Measurements from ENCODE around the gene FNBP1L.
"Not testable (repeated sequence)": the region's sequence is repeated elsewhere in the genome, so short reads cannot be mapped to it uniquely, and the experiment has no call there.

The FNBP1L gene

GRCh38 chr1:93585059-93585966, 137.4 kb downstream of the FNBP1L start:
- H3K36me3 Mint-ChIP-seq (ENCODE audit: low read depth): no peaks in the 10 kb centered on the region
- H3K4me1 Mint-ChIP-seq (ENCODE audit: low read depth): peaks cover 10% of the 10 kb centered on the region
- no peaks in the 10 kb centered on the region for H3K27me3 Mint-ChIP-seq
- H3K9me3 Mint-ChIP-seq: no peaks in the 10 kb centered on the region
- no peak for DNase-seq
- no peak overlapping the region for H3K4me3 Mint-ChIP-seq
- H3K27ac Mint-ChIP-seq: no peak overlapping the region

- Mint-ChIP-seq H3K27me3 (peaks cover 2% of the 10 kb centered on the region), H3K4me3 (no peak overlapping the region), H3K9me3 (no peaks in the 10 kb centered on the region), H3K36me3 (ENCODE audit: low read depth) (no peaks in the 10 kb centered on the region), H3K4me1 (ENCODE audit: low read depth) (peaks cover 22% of the 10 kb centered on the region), H3K27ac (no peak overlapping the region)
- no peak for DNase-seq
Measured at GRCh38 chr1:93587354-93587753, 139.4 kb downstream of the FNBP1L start.

DNA sequence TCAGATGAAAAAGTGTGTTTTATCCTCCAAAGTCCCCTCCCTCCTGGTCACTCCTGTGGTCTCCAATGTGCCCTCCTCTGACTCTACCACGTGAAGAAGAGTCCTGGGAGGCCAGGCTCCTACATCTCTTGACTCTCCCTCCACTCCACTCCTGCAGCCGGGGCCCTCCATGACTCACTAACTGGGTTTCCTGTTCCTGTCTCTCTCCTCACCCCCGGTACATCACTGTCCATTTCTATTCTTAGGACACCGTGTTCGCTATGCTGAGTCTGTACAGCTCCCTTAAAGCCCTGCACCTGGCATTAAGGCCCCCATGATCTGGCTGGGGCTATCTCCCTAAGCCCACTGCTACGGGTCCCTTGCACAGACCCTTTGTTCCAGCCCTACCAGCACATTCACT, 140.3 kb downstream of the FNBP1L start:
- Mint-ChIP-seq H3K27ac (no peak overlapping the region), H3K4me1 (ENCODE audit: low read depth) (peaks cover 22% of the 10 kb centered on the region)
- no peak for DNase-seq

DNA sequence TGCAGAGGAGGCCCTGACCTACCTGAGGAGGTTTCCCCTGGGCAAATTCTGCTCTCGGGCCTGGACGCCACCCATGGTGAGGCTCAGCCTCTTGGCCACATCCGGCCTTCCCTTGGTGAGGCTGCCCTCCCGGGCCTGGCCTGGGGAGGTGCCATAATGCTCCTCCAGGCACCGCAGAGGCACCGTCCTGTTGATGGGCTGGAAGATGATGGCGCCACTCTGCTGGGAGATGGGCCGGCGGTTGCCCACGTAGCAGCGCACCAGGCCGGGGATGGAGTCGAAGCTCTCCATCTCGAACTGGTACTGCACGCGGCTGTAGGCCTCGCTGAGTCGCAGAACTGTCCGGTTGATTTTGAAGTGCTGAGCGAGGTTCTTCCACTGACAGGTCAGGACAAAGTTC, 141.0 kb downstream of the FNBP1L start:
- Mint-ChIP-seq H3K4me1 (ENCODE audit: low read depth) (peaks cover 22% of the 10 kb centered on the region), H3K4me3 (no peak overlapping the region), H3K27ac (no peak overlapping the region), H3K27me3 (peaks cover 2% of the 10 kb centered on the region), H3K36me3 (ENCODE audit: low read depth) (no peaks in the 10 kb centered on the region), H3K9me3 (no peaks in the 10 kb centered on the region)
- no peak for DNase-seq

More for the DNA sequence above, 140.3 kb downstream of the FNBP1L start:
- Mint-ChIP-seq H3K36me3 (ENCODE audit: low read depth) (no peaks in the 10 kb centered on the region), H3K27me3 (peaks cover 2% of the 10 kb centered on the region), H3K9me3 (no peaks in the 10 kb centered on the region), H3K4me3 (no peak overlapping the region)

- not testable (repeated sequence) for H3K4me3 Mint-ChIP-seq
Measured at GRCh38 chr1:93591291-93591675, 143.4 kb downstream of the FNBP1L start.

GRCh38 chr1:93591676-93592550, 144.0 kb downstream of the FNBP1L start:
- H3K9me3 Mint-ChIP-seq: no peaks in the 10 kb centered on the region
- peaks cover 2% of the 10 kb centered on the region for H3K27me3 Mint-ChIP-seq
- no peak overlapping the region for H3K27ac Mint-ChIP-seq
- peaks cover 22% of the 10 kb centered on the region for H3K4me1 Mint-ChIP-seq (ENCODE audit: low read depth)
- no peak overlapping the region for H3K4me3 Mint-ChIP-seq
- no peak for DNase-seq
- no peaks in the 10 kb centered on the region for H3K36me3 Mint-ChIP-seq (ENCODE audit: low read depth)

More at GRCh38 chr1:93591291-93591675, 143.4 kb downstream of the FNBP1L start:
- H3K27me3 Mint-ChIP-seq; DNase-seq; H3K36me3 Mint-ChIP-seq (ENCODE audit: low read depth); H3K9me3 Mint-ChIP-seq; H3K27ac Mint-ChIP-seq: not testable (repeated sequence)
- H3K4me1 Mint-ChIP-seq (ENCODE audit: low read depth): peaks cover 22% of the 10 kb centered on the region

- peaks cover 22% of the 10 kb centered on the region for H3K4me1 Mint-ChIP-seq (ENCODE audit: low read depth)
- no peak for DNase-seq
- H3K9me3 Mint-ChIP-seq: no peaks in the 10 kb centered on the region
- H3K27ac Mint-ChIP-seq: no peak overlapping the region
- peaks cover 2% of the 10 kb centered on the region for H3K27me3 Mint-ChIP-seq
- H3K36me3 Mint-ChIP-seq (ENCODE audit: low read depth): no peaks in the 10 kb centered on the region
- no peak overlapping the region for H3K4me3 Mint-ChIP-seq
Measured at GRCh38 chr1:93592551-93592949, 144.6 kb downstream of the FNBP1L start.

DNA sequence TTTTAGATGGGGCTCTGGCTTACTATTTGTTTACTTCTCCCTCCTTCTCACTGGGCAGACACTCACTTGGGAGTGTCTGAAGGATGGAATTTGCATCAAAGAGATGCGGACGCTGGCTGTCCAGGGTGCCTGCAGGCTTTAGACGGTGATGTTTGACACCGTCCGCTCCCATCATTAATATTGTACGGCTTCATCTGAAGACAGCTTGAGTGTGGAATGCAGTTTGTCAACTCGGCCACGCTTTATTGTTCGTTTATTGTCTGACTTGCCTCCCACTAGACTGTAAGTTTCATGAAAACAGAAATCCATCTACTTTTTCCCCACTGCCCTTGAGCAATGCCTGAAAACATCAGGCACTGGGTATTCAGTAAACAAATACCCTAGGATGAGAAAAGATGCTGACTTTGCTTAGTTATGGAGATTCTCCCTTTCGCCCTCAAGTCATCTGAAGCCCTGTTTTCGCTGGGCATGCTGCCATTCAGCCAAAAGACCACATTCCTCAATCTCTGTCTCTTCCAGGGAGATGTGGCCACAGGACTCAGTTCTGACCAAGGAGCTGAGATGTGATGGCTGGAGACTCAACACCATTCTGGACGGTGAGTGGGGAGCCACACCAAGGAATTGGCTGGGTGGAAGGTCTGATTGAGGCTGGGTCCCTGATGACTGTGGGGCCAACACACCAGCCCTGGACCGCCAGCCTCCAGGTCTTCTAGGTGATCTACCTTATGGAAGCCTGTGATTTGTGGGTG, 146.1 kb downstream of the FNBP1L start:
- H3K27ac Mint-ChIP-seq: no peak overlapping the region
- H3K4me1 Mint-ChIP-seq (ENCODE audit: low read depth): peaks cover 14% of the 10 kb centered on the region
- no peaks in the 10 kb centered on the region for H3K9me3 Mint-ChIP-seq
- no peak overlapping the region for H3K4me3 Mint-ChIP-seq
- H3K27me3 Mint-ChIP-seq: peaks cover 2% of the 10 kb centered on the region
- DNase-seq: no peak
- no peaks in the 10 kb centered on the region for H3K36me3 Mint-ChIP-seq (ENCODE audit: low read depth)

DNA sequence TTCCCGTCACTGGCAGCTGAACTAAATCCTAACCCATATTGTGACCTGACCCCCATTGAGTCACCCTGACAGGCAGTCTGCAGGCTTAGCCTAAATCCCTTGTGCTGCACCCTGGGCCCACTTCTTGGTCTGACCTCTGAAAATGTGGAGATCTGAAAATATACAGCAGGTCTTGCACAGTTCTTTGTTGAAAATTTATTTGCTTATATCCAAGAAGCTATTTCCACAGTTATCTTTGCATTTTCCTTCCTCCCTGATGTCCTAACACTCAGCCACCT, 146.6 kb downstream of the FNBP1L start:
- Mint-ChIP-seq H3K27ac (no peak overlapping the region), H3K9me3 (no peaks in the 10 kb centered on the region), H3K36me3 (ENCODE audit: low read depth) (no peaks in the 10 kb centered on the region), H3K4me3 (no peak overlapping the region), H3K4me1 (ENCODE audit: low read depth) (peaks cover 14% of the 10 kb centered on the region), H3K27me3 (peaks cover 2% of the 10 kb centered on the region)
- DNase-seq: no peak

DNA sequence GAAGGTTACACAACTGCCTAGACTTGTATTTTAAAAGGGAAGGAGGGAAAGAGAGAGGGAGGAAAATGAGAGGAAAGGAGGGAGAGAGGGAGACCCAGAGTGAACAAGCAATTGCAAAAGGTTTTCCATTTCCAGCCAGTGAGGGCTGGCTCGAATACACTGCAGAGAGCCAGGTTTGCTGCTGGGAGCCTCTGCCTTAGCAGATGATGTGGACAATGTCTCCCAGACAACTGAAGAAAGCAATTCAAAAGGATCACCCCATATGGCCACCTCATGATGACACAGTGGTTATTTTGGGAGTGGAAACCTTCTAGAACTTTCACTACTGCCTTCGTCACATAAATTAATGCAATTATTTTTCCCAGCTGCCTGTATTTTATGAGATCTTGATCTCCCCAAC, 147.3 kb downstream of the FNBP1L start:
- H3K9me3 Mint-ChIP-seq: no peaks in the 10 kb centered on the region
- H3K4me3 Mint-ChIP-seq: no peak overlapping the region
- H3K27ac Mint-ChIP-seq: no peak overlapping the region
- H3K36me3 Mint-ChIP-seq (ENCODE audit: low read depth): no peaks in the 10 kb centered on the region
- no peak for DNase-seq
- peaks cover 12% of the 10 kb centered on the region for H3K4me1 Mint-ChIP-seq (ENCODE audit: low read depth)
- peaks cover 2% of the 10 kb centered on the region for H3K27me3 Mint-ChIP-seq

- no peak overlapping the region for H3K4me3 Mint-ChIP-seq
Measured at GRCh38 chr1:93595743-93596142, 147.8 kb downstream of the FNBP1L start.

DNA sequence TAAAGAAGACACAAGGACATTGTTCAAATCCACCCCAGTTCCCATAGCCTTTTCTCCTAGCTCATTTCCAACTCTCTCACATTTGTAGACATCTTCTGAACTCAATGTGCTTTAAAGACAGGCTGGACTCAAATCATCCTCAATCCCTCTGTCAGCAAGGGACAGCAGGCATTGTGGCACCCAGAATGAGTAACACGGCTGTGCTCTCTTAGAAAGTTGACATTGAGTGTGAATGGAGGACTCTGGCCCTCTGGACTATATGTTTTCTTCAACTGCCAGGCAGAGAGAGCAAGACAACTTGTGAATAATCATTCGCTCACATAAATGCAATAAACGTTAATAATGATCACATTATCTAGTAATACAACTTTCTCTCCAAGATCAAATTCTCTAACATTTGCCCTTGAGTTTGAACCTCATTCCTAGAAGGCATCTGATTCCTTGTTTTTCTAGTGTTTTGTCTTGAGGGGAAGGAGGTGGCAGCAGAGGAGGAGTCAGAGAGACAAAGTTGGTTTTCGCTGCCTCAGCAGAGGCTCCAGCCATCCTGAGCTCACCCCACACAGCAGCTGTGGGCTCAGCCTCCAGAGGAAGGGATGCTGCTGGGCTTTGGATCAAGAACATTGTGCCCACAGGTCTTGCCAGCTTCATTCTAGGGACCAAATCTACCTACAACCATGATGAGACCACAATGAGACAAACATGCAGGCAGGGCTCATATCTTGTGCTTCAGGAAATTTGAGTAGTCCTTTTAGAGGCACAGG, 148.6 kb downstream of the FNBP1L start:
- Mint-ChIP-seq H3K4me1 (ENCODE audit: low read depth) (peaks cover 6% of the 10 kb centered on the region), H3K27me3 (peaks cover 2% of the 10 kb centered on the region), H3K4me3 (no peak overlapping the region), H3K9me3 (no peaks in the 10 kb centered on the region), H3K36me3 (ENCODE audit: low read depth) (no peaks in the 10 kb centered on the region), H3K27ac (no peak overlapping the region)
- no peak for DNase-seq

More at GRCh38 chr1:93595743-93596142, 147.8 kb downstream of the FNBP1L start:
- Mint-ChIP-seq H3K9me3 (no peaks in the 10 kb centered on the region), H3K36me3 (ENCODE audit: low read depth) (no peaks in the 10 kb centered on the region), H3K4me1 (ENCODE audit: low read depth) (peaks cover 10% of the 10 kb centered on the region), H3K27me3 (peaks cover 2% of the 10 kb centered on the region), H3K27ac (no peak overlapping the region)
- DNase-seq: no peak

GRCh38 chr1:93597709-93598108, 149.8 kb downstream of the FNBP1L start:
- Mint-ChIP-seq H3K4me1 (ENCODE audit: low read depth) (no peaks in the 10 kb centered on the region), H3K9me3 (no peaks in the 10 kb centered on the region), H3K27ac (no peak overlapping the region), H3K27me3 (no peaks in the 10 kb centered on the region), H3K4me3 (no peak overlapping the region), H3K36me3 (ENCODE audit: low read depth) (no peaks in the 10 kb centered on the region)
- no peak for DNase-seq

DNA sequence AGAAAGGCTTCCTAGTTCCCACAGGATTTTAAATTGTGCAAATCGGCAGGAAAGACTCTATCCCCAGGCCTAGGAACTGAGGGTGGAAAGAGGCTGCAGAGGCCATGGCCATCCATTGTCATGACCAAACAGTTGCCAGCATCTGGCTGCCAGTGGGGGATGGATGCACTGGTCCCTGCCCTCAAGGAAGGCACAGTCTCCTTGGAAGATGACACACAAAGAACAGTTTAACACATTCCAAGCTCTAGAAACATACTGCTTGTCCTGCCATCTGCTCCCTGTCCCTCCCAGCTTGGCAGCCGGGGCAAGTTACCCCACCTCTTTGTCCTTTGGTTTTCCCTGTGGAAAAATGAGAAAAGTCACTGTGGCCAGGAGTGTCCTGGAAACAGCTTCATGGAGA, 150.5 kb downstream of the FNBP1L start:
- no peaks in the 10 kb centered on the region for H3K4me1 Mint-ChIP-seq (ENCODE audit: low read depth)

More for the DNA sequence above, 150.5 kb downstream of the FNBP1L start:
- DNase-seq: peak; percentile 2
- no peaks in the 10 kb centered on the region for H3K9me3 Mint-ChIP-seq
- H3K27me3 Mint-ChIP-seq: no peaks in the 10 kb centered on the region
- no peak overlapping the region for H3K27ac Mint-ChIP-seq
- no peak overlapping the region for H3K4me3 Mint-ChIP-seq
- H3K36me3 Mint-ChIP-seq (ENCODE audit: low read depth): no peaks in the 10 kb centered on the region
